ENCODE data around the gene TSC22D2. TPM values are rescaled to one million over a fixed set of nuclear protein-coding genes. Genes with fewer than 3 reads are reported as not detected.

TSC22D2 gene
- total and polyA plus RNA-seq, 2 donors from 2014 or later, result 13.4 to 25.3 TPM

DNA sequence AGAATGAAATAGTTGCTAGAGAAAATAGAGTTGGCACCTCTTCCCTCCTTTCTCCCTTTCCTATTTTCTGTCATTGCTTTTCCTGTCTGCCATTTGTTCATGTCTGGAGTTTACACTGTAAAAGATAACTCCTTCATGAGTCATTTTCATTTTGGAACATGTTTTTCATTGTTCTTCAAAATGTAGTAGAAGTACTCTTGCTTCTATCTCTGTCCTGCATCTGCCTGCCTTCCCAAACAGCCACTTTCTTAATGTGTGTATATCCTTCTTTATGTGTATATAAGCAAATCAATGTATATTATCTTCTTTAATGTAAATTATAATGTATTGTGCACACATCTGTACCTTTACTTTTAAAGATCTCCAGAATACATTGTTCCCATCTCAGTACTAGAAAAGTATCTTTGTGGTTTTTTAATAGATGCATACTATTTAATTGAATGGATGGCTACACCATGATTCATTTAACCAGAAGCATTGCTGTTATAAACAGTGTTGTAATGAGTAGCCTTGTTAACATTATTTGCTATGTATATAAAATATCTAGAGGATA is 41.1 kb downstream of the TSC22D2 start:
- Histone ChIP-seq H3K27ac (ENCODE audit: low read depth in 2 of 2, low read length in 2 of 2) (no peak overlapping the region), H3K9me3 (ENCODE audit: control insufficient read depth in 2 of 3, insufficient read depth in 1 of 3, low read length in 3 of 3) (no peaks in the 10 kb centered on the region), H3K36me3 (ENCODE audit: control insufficient read depth in 2 of 3, insufficient read depth in 3 of 3, low read length in 3 of 3) (no peaks in the 10 kb centered on the region), H3K9ac (ENCODE audit: low read length in 3 of 3) (no peak overlapping the region), H3K4me1 (ENCODE audit: control insufficient read depth in 2 of 3, insufficient read depth in 2 of 3, low read depth in 1 of 3, low read length in 3 of 3) (peaks cover 0 to 6% (median 0%) of the 10 kb centered on the region in 3 donors), H3K4me3 (ENCODE audit: low read length in 3 of 3) (no peak overlapping the region), H3K27me3 (ENCODE audit: control insufficient read depth, insufficient read depth, low read length) (no peaks in the 10 kb centered on the region)
- intact Hi-C loops (cut with DNase I), result no loop called here
- no peak for TF ChIP-seq CTCF (IDR thresholded peaks at IDR 0.05; ENCODE audit: borderline replicate concordance, extremely low read depth, insufficient read depth)
- no peak for FAIRE-seq
- no peak for DNase-seq

DNA sequence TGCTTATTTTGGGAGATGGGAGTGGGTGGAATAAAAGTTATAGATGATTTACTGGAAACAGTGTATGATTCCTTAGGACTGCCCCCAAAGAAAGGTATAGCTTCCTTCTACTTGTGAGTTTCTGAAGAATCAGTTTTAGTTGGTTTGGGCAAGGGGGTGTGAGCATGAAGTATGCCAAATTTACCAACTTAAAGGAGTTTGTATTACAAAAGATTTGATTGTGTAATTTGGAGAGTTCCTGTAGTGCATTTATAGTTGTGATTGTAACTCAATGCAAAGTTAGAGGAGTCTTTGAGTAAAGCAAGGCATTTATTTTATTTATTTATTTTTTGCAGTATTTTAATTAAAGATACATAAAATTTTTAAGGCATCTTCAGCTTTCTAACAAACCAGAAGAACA is 42.8 kb downstream of the TSC22D2 start:
- H3K9ac ChIP-seq (ENCODE audit: low read length in 3 of 3), result no peak overlapping the region
- no peak for TF ChIP-seq CTCF (IDR thresholded peaks at IDR 0.05; ENCODE audit: borderline replicate concordance, extremely low read depth, insufficient read depth)
- no peak for DNase-seq
- no peaks in the 10 kb centered on the region for H3K27me3 ChIP-seq (ENCODE audit: control insufficient read depth, insufficient read depth, low read length)
- peaks cover 0 to 10% (median 0%) of the 10 kb centered on the region in 3 donors for H3K4me1 ChIP-seq (ENCODE audit: control insufficient read depth in 2 of 3, insufficient read depth in 2 of 3, low read depth in 1 of 3, low read length in 3 of 3)
- H3K36me3 ChIP-seq (ENCODE audit: control insufficient read depth in 2 of 3, insufficient read depth in 3 of 3, low read length in 3 of 3), result no peaks in the 10 kb centered on the region
- H3K4me3 ChIP-seq (ENCODE audit: low read length in 3 of 3), result no peak overlapping the region
- H3K27ac ChIP-seq (ENCODE audit: low read depth in 2 of 2, low read length in 2 of 2), result no peak overlapping the region
- intact Hi-C loops (cut with DNase I), result no loop called here
- no peak for FAIRE-seq
- no peaks in the 10 kb centered on the region for H3K9me3 ChIP-seq (ENCODE audit: control insufficient read depth in 2 of 3, insufficient read depth in 1 of 3, low read length in 3 of 3)

DNA sequence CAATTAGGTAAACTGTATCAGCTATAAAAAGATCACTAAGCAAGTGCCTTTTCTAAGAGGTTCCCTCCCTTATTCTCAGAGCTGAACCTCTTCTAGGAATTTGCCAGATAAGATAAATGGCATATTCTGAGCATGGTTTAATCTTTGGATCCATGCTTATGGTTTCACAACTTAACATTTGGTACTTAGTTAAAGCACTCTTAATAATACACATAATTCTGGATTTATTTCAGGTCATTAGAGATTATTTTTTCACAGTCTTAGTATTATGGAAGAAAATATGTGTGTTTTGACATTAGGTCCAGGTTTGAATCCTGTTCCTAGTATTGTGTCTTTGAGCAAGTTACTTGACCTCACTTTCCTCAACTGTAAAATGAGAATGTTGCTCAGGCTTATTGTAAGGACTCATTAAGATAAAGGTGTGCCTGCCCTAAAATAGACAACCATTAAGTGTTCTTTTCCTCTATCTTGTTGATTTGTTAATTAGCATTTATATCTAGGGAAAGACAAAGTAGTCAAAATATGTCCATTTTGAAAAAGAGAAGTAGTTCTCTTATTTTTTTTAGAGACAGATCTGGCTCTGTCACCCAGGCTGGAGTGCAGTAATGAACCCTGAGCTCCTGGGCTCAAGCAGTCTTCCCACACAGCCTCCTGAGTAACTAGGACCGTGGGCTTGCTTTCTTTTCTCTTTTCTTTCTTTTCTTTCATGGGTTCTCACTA is 43.4 kb downstream of the TSC22D2 start:
- H3K4me3 ChIP-seq (ENCODE audit: low read length in 3 of 3), result no peak overlapping the region
- H3K27ac ChIP-seq (ENCODE audit: low read depth in 2 of 2, low read length in 2 of 2), result no peak overlapping the region
- TF ChIP-seq CTCF (IDR thresholded peaks at IDR 0.05; ENCODE audit: borderline replicate concordance, extremely low read depth, insufficient read depth), result no peak
- no peak for DNase-seq
- intact Hi-C loops (cut with DNase I), result no loop called here
- no peak for FAIRE-seq
- H3K27me3 ChIP-seq (ENCODE audit: control insufficient read depth, insufficient read depth, low read length), result no peaks in the 10 kb centered on the region
- H3K36me3 ChIP-seq (ENCODE audit: control insufficient read depth in 2 of 3, insufficient read depth in 3 of 3, low read length in 3 of 3), result no peaks in the 10 kb centered on the region
- no peaks in the 10 kb centered on the region for H3K9me3 ChIP-seq (ENCODE audit: control insufficient read depth in 2 of 3, insufficient read depth in 1 of 3, low read length in 3 of 3)
- peaks cover 0 to 10% (median 0%) of the 10 kb centered on the region in 3 donors for H3K4me1 ChIP-seq (ENCODE audit: control insufficient read depth in 2 of 3, insufficient read depth in 2 of 3, low read depth in 1 of 3, low read length in 3 of 3)
- no peak overlapping the region for H3K9ac ChIP-seq (ENCODE audit: low read length in 3 of 3)
